GM12874 (cell line): Measurements from ENCODE around the gene RPUSD1.
A peak's percentile ranks its signal among the peaks of the same experiment; 100 is the strongest.

Experiments used
- TF ChIP-seq, protein P1 (sequence below): IDR thresholded peaks from 2 replicates; pipeline ENCODE4 v1.5.1; 2011; ENCODE audit warnings: low read depth, mild to moderate bottlenecking, control low read depth, low read length, moderate library complexity; ENCODE audit not compliant: insufficient read depth

RPUSD1 gene

DNA sequence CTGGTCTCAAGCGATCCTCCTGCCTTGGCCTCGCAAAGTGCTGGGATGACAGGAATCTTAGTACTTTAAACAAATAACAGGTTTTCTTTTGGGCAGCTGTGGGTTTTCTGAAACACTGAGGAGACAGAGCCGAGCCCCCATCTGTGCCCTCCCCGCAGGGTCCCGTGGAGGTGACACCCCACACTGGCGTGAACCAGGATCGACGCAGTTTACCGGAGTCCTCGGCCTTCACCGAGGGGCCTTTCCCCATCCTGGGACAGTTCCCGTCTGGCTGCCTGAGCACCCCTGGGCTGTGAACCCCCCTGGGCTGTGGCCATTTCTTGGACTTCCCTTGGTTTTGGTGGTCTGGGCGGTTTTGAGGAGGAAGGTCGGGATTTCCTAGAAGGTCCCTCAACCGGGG is 27.7 kb upstream of the RPUSD1 start:
- TF ChIP-seq, protein P1, sequence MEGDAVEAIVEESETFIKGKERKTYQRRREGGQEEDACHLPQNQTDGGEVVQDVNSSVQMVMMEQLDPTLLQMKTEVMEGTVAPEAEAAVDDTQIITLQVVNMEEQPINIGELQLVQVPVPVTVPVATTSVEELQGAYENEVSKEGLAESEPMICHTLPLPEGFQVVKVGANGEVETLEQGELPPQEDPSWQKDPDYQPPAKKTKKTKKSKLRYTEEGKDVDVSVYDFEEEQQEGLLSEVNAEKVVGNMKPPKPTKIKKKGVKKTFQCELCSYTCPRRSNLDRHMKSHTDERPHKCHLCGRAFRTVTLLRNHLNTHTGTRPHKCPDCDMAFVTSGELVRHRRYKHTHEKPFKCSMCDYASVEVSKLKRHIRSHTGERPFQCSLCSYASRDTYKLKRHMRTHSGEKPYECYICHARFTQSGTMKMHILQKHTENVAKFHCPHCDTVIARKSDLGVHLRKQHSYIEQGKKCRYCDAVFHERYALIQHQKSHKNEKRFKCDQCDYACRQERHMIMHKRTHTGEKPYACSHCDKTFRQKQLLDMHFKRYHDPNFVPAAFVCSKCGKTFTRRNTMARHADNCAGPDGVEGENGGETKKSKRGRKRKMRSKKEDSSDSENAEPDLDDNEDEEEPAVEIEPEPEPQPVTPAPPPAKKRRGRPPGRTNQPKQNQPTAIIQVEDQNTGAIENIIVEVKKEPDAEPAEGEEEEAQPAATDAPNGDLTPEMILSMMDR = no peak

DNA sequence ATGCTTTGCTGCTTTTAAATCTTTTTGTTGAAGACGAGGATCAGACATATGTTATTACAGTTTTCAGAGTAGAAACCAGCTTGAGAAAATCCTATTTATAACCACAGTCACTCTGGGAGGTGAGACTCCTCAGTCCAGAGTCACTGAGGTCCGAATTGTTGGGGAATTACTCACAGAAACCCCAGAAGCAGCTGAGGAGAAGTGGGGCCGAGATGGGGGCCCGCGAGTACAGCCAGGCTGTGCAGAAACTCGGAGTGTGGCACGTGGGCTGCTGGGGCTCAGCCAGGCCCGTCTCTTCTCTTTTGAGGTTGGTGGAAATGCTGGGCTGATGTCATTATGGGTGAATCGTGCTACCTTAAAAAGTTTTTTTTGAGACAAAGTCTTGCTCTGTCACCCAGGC is 26.8 kb upstream of the RPUSD1 start:
- TF ChIP-seq, protein P1 = no peak

DNA sequence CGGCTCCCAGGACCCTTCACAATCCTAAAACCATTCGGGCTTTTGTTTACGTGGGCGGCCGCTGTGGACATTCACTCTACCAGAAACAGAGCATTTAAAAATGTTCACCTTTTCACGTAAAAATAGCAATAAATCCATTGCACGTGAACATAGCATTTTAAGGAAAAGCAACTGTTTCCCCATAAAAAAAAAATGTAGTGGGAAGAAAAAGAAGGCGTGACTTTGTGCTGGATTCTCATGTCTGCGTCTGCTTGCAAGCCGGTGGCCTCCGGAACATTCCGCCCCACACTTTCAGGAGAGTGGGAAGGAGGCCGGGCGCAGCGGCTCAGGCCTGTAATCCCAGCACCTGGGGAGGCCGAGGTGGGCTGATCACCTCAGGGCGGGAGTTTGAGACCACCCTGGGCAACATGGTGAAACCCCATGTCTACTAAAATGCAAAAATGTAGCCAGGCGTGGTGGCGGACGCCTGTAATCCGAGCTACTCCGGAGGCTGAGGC is 25.8 kb upstream of the RPUSD1 start:
- TF ChIP-seq, protein P1 = no peak

DNA sequence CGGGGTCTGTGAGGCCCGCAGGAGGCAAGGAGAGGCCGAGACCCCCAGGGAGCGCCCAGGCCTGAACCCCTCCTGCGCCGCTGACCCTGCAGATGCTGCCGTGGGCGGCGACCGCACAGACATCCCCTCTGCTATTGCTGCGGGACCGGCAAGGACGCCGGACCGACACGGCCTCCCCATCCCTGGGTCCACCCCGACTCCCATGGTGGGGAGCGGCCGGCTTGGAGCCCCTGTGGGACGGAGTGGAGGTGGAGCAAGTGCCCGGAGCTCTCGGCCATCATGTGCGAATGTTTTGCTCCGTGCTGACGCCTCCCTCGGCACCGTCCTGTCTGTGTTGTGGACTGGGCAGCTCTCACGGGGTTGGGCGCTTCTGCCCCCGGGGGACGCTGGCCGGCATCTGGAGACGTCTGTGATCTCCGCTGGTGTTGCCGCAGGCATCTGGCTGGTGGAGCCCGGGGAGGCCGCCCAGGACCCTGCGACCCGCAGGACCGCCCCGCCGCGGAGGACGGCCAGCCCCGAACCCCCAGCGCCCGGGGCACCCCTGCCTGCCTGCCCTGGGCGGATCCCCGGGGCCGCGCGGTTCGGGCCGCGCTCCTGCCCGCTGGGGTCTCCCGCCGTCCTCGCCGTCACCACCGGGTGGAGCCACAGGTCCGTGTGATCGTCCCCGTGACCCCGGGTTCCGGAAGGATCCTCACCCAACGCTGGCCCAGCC is 25.2 kb upstream of the RPUSD1 start:
- TF ChIP-seq, protein P1 = peak; percentile 48

DNA sequence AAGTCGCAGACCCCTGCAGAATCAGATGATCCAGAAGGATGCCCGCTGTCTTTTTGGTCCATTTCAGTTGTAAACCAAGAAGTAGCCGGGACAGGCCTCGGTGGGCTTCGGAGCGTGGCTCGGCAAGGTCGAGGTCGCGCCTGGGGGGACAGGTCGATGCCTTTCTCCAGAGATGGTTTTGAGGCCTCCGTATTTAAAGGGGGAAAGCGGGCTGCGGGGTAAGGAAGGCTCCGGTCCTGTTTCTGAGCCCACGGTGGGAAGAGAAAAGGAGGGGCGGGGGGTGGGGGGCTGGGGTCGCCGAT is 19.9 kb upstream of the RPUSD1 start:
- TF ChIP-seq, protein P1 = no peak

DNA sequence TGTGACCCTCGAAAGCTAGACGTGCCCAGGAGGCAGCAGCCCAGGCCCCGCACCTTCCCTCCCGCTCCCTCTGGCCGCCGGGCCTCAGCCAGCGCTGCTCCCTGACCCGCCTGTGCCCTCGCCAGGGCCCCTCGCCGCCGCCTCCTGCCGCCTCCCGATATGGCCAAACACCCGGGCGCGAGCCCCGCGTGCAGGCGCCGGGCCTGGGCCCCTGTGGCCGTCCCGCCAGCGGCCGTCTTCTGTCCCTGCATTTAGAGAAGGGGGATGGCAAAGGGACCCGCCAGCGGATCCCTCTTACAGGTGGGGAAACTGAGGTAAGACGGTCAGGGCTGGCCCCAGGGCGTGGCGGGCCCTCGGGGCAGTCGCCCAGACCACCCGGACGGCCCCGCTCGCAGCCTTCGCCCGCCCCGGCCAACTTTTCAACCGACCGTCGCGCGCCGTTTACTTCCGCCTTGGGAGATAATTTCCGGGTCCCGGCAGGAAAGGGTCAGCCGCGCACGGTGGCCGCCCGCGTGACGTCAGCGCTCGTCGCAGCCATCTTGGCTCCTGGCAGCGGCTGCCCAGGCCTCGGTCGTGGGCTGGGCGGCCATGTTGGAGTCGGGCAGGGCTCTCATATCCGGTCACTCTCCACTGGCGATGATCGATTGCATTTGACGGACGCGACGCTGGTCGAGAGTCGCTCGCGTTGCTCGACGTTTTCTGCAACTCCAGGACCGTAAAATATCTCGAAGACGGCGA is 19.3 kb upstream of the RPUSD1 start:
- TF ChIP-seq, protein P1 = no peak

DNA sequence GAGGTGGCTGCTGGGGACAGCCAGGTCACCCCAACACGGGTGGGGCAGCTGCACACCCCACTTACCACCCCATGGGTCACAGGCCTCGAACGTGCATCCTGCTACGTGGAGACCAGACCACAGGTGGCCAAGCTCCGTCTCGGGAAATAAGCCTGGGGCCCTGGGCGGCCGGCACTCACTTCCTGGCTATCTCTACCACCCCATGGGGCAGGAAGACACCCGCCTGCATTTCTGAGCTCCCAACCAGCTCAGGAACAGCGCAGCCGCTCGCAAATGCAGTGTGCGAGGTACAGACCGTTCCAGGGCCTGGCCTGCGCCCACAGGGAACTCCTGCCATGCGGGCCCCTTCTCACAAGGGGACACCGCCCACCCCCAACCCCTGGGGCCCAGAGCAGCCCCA is 17.3 kb upstream of the RPUSD1 start:
- TF ChIP-seq, protein P1 = no peak
